Measurements from ENCODE around the gene RYR2.

DNA sequence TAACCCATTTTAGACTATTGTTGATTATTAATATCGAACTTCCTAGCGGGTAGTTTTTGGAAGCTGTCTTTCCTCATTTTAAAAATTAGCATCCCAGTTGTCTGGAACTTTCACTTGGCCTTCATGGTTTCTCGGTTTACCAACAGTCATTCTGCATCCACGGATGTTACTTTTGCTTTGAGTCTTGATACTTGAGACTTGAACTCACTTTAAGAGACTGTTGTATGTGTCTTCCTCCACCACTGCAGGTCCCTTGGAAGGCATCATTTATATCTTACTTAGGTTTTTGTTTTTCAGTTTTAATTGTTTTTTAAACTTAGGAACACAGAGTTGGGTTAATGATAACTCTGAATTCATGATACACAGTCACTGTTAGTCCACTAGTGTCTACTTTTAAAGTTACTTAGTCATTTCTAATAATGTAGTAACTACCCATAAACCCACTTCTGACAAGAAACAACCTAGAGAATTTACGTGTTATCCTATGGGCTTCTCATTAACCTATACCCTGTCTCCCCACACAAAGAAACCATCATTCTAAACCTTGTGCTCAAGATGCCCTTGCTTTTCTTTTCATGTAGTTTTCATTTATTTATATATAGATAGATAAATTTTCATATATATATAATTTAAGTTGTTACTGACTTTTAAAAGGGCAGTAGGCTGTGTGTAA is 696.1 kb downstream of the RYR2 start:
- TF ChIP-seq RCOR1 (IDR thresholded peaks at IDR 0.05; ENCODE audit: low read depth, low read length) (no peak), CEBPB (IDR thresholded peaks at IDR 0.05) (no peak), MAFK (IDR thresholded peaks at IDR 0.05; ENCODE audit: partially characterized antibody) (no peak), POLR2AphosphoS2 (conservative IDR thresholded peaks at IDR 0.05; ENCODE audit: low read length) (no peak), KDM1A (IDR thresholded peaks at IDR 0.05; ENCODE audit: low read depth) (no peak), POLR2A (IDR thresholded peaks at IDR 0.05; ENCODE audit: low read length) (no peak), RNF2 (IDR thresholded peaks at IDR 0.05; ENCODE audit: borderline replicate concordance, low read depth) (no peak), HOXA7 (CRISPR knock-in tag; IDR thresholded peaks at IDR 0.05) (no peak), JUNB (IDR thresholded peaks at IDR 0.05) (no peak)
- TF ChIP-seq, protein P1, sequence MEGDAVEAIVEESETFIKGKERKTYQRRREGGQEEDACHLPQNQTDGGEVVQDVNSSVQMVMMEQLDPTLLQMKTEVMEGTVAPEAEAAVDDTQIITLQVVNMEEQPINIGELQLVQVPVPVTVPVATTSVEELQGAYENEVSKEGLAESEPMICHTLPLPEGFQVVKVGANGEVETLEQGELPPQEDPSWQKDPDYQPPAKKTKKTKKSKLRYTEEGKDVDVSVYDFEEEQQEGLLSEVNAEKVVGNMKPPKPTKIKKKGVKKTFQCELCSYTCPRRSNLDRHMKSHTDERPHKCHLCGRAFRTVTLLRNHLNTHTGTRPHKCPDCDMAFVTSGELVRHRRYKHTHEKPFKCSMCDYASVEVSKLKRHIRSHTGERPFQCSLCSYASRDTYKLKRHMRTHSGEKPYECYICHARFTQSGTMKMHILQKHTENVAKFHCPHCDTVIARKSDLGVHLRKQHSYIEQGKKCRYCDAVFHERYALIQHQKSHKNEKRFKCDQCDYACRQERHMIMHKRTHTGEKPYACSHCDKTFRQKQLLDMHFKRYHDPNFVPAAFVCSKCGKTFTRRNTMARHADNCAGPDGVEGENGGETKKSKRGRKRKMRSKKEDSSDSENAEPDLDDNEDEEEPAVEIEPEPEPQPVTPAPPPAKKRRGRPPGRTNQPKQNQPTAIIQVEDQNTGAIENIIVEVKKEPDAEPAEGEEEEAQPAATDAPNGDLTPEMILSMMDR (IDR thresholded peaks at IDR 0.05), result no peak
- TF ChIP-seq, protein P2, sequence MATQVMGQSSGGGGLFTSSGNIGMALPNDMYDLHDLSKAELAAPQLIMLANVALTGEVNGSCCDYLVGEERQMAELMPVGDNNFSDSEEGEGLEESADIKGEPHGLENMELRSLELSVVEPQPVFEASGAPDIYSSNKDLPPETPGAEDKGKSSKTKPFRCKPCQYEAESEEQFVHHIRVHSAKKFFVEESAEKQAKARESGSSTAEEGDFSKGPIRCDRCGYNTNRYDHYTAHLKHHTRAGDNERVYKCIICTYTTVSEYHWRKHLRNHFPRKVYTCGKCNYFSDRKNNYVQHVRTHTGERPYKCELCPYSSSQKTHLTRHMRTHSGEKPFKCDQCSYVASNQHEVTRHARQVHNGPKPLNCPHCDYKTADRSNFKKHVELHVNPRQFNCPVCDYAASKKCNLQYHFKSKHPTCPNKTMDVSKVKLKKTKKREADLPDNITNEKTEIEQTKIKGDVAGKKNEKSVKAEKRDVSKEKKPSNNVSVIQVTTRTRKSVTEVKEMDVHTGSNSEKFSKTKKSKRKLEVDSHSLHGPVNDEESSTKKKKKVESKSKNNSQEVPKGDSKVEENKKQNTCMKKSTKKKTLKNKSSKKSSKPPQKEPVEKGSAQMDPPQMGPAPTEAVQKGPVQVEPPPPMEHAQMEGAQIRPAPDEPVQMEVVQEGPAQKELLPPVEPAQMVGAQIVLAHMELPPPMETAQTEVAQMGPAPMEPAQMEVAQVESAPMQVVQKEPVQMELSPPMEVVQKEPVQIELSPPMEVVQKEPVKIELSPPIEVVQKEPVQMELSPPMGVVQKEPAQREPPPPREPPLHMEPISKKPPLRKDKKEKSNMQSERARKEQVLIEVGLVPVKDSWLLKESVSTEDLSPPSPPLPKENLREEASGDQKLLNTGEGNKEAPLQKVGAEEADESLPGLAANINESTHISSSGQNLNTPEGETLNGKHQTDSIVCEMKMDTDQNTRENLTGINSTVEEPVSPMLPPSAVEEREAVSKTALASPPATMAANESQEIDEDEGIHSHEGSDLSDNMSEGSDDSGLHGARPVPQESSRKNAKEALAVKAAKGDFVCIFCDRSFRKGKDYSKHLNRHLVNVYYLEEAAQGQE (IDR thresholded peaks at IDR 0.05), result no peak
- TF ChIP-seq, protein P3, sequence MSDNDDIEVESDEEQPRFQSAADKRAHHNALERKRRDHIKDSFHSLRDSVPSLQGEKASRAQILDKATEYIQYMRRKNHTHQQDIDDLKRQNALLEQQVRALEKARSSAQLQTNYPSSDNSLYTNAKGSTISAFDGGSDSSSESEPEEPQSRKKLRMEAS (IDR thresholded peaks at IDR 0.05), result no peak

All from A549 (cell line).